Measurements from ENCODE around the gene ZC2HC1C. TPM values are rescaled to one million over a fixed set of nuclear protein-coding genes. Genes with fewer than 3 reads are reported as not detected.

The ZC2HC1C gene
- total RNA-seq, 1 donor from 2014 or later, result 3.2 TPM

GRCh38 chr14:75120541-75121291 is 51.3 kb downstream of the ZC2HC1C start:
- H3K9me3 Mint-ChIP-seq (ENCODE audit: unreplicated experiment), result no peaks in the 10 kb centered on the region
- H3K27me3 Mint-ChIP-seq (ENCODE audit: unreplicated experiment), result no peaks in the 10 kb centered on the region
- H3K4me1 Mint-ChIP-seq (ENCODE audit: low read depth, unreplicated experiment), result peaks cover 3% of the 10 kb centered on the region
- no peak for TF ChIP-seq CTCF (IDR thresholded peaks at IDR 0.05; ENCODE audit: partially characterized antibody, unreplicated experiment)
- H3K4me3 Mint-ChIP-seq (ENCODE audit: unreplicated experiment), result no peak overlapping the region
- no peak overlapping the region for H3K27ac Mint-ChIP-seq (ENCODE audit: unreplicated experiment)
- DNase-seq, result no peak
- H3K36me3 Mint-ChIP-seq (ENCODE audit: unreplicated experiment), result no peaks in the 10 kb centered on the region

- no peak for TF ChIP-seq CTCF (IDR thresholded peaks at IDR 0.05; ENCODE audit: partially characterized antibody, unreplicated experiment)
- Mint-ChIP-seq H3K36me3 (ENCODE audit: unreplicated experiment) (no peaks in the 10 kb centered on the region), H3K27me3 (ENCODE audit: unreplicated experiment) (peaks cover 2% of the 10 kb centered on the region), H3K4me1 (ENCODE audit: low read depth, unreplicated experiment) (peaks cover 6% of the 10 kb centered on the region), H3K9me3 (ENCODE audit: unreplicated experiment) (no peaks in the 10 kb centered on the region), H3K4me3 (ENCODE audit: unreplicated experiment) (no peak overlapping the region), H3K27ac (ENCODE audit: unreplicated experiment) (no peak overlapping the region)
- DNase-seq, result no peak
Observed at GRCh38 chr14:75121552-75121951, 52.1 kb downstream of the ZC2HC1C start.

DNA sequence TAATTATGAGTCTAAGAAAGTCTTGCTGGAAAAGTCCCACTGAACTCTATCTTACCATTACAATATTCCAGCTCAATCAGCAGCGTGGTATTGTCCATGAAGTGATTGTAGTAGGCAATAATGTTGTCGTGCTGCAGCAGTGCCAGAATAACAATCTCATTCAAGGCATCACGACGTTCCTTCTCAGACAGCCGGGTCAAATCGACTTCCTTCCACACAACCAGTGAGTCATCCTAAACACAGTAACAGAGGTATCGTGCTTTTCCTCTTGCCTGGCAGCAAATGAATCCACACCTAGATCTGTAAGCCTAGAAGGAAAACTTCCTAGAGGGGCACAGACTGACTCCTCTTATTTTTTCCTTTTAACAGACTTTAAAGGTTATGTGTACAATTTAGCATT is 54.5 kb downstream of the ZC2HC1C start:
- H3K4me3 Mint-ChIP-seq (ENCODE audit: unreplicated experiment), result no peak overlapping the region
- H3K27ac Mint-ChIP-seq (ENCODE audit: unreplicated experiment), result no peak overlapping the region
- TF ChIP-seq CTCF (IDR thresholded peaks at IDR 0.05; ENCODE audit: partially characterized antibody, unreplicated experiment), result no peak
- H3K36me3 Mint-ChIP-seq (ENCODE audit: unreplicated experiment), result no peaks in the 10 kb centered on the region
- H3K9me3 Mint-ChIP-seq (ENCODE audit: unreplicated experiment), result no peaks in the 10 kb centered on the region
- no peak for DNase-seq
- H3K27me3 Mint-ChIP-seq (ENCODE audit: unreplicated experiment), result peaks cover 4% of the 10 kb centered on the region
- peaks cover 9% of the 10 kb centered on the region for H3K4me1 Mint-ChIP-seq (ENCODE audit: low read depth, unreplicated experiment)

- no peak overlapping the region for H3K27ac Mint-ChIP-seq (ENCODE audit: unreplicated experiment)
- peak overlapping the region; percentile 94 for H3K4me3 Mint-ChIP-seq (ENCODE audit: unreplicated experiment)
- DNase-seq, result no peak
- no peaks in the 10 kb centered on the region for H3K9me3 Mint-ChIP-seq (ENCODE audit: unreplicated experiment)
- peaks cover 9% of the 10 kb centered on the region for H3K4me1 Mint-ChIP-seq (ENCODE audit: low read depth, unreplicated experiment)
- H3K36me3 Mint-ChIP-seq (ENCODE audit: unreplicated experiment), result no peaks in the 10 kb centered on the region
- H3K27me3 Mint-ChIP-seq (ENCODE audit: unreplicated experiment), result peaks cover 4% of the 10 kb centered on the region
- TF ChIP-seq CTCF (IDR thresholded peaks at IDR 0.05; ENCODE audit: partially characterized antibody, unreplicated experiment), result no peak
Observed at GRCh38 chr14:75125617-75126016, 56.2 kb downstream of the ZC2HC1C start.

- Mint-ChIP-seq H3K4me3 (ENCODE audit: unreplicated experiment) (peak overlapping the region; percentile 94), H3K27me3 (ENCODE audit: unreplicated experiment) (peaks cover 4% of the 10 kb centered on the region), H3K36me3 (ENCODE audit: unreplicated experiment) (no peaks in the 10 kb centered on the region), H3K27ac (ENCODE audit: unreplicated experiment) (peak overlapping the region; percentile 95), H3K4me1 (ENCODE audit: low read depth, unreplicated experiment) (peaks cover 9% of the 10 kb centered on the region), H3K9me3 (ENCODE audit: unreplicated experiment) (no peaks in the 10 kb centered on the region)
- DNase-seq, result no peak
- no peak for TF ChIP-seq CTCF (IDR thresholded peaks at IDR 0.05; ENCODE audit: partially characterized antibody, unreplicated experiment)
Observed at GRCh38 chr14:75126121-75126544, 56.7 kb downstream of the ZC2HC1C start.

All from glutamatergic neuron (in vitro differentiated cells).